Stimulated activated CD4-positive, alpha-beta T cell treated with anti-CD3 and anti-CD28 coated beads, Interleukin-12 subunit alpha, Interleukin-12 subunit beta, amount 100 ng/mL, for 24 hours (primary cell): Measurements from ENCODE around the gene DHX30.

Experiments
- DNase-seq, 2 experiments: peaks; one replicate each; pipeline ENCODE4 v3.0.0-alpha.2; 2020; ENCODE audit warnings: low read depth in 2 of 2

The DHX30 gene

DNA sequence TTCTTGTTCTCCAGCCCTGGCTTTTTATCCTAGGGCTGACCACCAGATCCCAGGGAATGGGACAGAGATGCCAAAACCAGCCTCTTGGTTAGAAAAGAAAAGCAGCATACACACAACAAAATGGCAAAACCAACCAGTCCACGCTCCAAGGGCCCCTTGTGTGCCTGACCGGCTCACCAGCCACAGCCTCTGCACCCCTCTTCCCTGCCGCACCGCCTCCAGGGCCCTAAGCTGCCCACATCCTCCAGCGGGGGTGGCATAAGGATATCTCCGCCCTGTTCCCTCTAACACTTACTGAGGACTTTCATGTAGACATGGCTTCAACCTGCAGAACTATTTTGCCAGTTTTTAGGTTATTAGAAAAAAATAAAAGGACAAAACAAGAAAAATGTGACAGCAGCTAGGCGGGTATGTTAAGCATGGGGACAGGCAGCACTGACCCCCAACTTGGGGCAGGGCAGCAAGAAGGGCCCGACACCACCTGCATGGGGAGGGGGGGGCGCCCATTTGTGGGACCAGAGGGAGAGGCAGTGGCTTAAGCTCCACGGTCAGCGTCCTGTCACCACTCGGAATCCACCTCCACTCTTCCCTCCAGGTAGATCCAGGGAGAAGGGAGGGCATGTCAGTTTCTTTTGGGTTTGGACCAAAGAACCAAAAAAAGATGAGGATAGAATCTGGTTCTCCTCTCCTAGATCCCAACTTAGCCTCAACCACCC is 49.1 kb downstream of the DHX30 start:
- no peak for DNase-seq

DNA sequence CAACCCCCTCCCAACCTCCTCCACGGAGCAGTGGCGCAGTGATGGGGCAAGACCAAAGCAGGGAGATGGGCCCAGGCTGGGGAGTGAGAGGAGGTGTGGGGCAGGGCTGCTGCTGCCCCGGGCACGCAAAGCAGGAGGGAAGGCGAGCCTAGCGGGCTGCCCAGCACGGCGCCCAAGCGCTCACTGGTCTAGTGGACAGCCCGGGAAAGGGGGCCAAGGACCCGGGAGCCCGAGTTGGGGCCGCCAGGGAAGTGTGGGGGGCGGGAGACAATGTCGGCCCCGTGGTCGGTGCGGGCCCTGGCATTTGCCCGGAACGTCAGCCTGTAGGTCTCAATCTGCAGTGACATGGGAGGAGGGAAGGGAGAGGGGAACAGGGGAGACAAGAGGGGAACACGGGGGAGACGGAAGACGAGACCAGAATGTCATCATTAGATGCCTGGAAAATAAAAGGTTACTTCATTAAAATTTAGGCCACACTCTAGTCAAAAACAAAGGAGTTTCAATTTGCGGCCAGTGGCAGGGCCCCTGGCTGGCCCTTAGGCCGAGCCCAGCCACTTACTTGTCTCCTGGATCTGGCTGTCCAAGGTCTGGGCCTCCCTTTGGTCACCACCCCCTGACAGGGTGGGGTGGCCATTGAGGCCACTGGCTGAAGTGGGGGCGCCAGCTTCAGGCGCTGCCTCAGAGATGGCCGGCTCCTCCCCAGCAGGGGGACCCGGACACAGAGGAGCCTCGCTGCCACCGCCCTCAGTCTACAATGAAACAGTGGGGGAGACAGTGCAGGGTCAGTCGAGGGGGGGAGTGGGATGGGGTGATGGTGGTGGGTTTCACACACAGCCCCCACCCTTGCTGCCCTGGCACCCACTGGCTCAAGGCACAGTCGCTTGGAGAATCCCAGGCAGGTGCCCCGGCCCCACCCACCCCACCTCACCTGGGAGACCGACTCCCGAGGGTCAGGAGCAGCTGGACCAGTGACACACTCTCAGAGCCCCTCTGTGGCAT is 50.0 kb downstream of the DHX30 start:
- no peak for DNase-seq

DNA sequence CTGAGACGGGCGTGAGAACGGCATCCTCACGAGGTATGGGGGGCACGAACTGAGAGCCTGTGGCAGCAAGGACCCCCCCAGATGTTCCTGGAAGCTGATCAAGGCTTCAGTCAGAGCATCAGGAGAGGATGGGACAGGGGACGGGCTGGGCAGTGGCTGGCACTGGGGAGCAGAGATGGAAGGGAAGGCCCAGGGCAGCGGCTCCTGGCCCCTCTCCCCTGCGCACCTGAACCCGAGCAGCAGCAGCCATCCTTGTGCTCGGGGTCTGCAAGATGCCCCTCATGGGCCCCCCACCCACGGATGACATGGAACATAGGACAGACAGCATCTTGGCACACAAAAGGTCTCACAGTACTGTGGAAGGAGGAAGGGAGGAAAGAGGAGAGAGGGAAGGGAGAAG is 51.3 kb downstream of the DHX30 start:
- no peak for DNase-seq

DNA sequence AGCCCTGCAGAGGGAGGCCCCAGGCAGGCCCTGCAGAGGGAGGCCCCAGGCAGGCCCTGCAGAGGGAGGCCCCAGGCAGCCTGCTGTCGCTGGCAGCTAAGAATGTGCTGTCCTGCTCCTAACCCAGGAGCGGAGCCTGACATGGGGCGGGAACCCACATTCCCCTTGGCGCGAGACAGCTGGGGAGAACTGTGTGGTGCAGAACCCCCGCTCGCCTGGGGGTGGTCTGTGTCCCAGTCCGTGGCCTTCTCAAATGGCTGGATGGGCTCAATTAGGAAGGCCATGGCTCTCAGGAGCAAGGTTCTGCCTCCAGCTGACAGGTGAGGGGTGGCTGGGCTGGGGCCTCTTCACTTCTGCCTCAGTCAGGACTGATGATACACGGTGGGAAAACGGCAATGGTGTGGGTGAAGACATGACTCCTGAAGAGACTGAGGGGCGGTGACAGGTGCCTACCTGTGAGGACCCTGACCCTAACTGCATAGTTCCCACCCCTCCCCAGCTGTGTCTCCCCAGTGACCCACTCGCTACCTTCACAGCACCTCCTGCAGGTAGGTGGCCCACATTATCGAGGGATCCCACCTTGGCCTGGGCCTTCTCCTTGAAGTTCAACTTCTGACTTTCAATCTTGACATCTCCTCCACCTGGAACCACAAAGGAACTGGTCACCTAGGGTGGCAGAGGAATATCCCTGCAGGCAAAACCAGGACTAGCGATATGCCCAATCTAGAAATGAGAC is 52.0 kb downstream of the DHX30 start:
- no peak for DNase-seq

DNA sequence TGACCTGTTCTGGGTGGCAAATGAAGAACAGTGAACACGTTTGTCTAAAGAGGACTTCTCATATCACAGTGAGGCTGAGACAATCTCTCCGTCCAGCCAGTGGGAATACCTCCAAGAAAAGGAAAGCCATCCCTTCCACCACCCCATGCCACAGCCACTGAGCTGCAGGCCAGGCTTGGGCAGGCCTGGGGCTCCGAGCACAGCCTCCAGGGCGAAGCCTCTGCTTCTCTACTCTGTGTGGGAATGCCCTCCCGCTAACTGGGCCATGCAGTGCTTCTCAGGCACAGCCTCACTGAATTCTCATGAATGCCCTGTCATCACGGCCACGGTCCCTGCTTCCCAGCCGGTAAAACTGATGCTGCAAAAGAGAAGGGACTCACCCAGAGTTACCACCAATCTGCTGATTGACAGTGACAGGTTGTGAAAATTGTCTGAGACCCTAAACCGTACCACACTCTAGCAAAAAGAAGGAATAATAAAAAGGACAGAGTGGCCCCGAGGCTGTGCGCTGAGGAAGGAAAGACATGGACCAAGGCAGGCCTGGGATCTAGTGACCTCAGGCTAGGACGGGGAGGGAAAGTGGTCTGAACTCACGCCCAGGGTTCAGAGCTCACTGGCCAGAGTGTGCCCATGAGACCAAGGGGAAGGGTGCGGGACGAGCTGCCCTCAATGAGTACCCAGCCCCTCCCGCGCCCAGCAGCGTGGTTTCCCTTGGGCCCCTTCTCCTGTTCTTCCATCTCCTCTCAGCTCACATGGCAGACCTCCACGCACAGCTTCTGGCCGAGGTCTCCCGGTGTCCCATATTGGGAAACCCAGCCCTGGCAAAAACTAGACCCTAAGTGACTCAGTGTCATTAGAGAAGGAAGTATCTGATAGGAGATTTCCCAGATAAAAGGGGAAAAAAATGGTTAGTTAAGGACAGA is 52.8 kb downstream of the DHX30 start:
- DNase-seq: no peak

DNA sequence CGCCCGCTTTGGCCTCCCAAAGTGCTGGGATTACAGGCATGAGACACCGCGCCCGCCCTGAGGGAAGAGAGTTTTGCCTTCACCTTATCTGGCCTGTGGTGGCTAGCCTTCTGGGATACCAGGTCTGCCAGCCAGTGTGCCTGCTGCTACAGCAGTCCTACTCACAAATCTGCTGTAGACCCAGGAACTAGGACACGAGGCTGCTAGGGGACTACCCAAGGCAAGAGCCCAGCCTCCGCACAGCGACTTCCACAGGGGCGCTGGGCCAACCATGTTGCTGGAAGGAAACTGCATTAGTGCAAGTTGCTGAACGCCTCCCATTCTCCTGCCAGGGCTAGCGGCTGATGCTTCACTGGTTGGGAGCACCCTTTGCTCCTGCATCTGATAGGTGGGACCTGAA is 53.7 kb downstream of the DHX30 start:
- no peak for DNase-seq

DNA sequence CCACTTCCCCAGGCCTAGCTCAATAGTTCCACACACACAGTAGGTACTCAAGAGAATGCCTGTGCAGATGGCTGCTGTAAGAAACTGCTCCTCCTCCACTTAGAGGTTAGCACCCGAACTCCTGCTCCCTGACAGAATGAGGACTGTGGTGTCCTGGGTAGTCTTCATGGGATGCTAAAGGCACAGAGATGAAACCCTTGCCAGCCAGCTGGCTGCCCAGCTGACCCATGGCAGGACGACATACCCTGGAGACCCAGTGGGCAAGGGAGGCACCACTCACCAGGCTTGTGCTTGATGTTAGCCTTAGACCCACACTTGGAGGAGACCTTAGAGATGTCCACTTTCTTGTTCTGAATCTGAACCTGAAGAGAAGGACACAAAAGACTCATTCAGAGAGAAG is 54.2 kb downstream of the DHX30 start:
- DNase-seq: no peak

DNA sequence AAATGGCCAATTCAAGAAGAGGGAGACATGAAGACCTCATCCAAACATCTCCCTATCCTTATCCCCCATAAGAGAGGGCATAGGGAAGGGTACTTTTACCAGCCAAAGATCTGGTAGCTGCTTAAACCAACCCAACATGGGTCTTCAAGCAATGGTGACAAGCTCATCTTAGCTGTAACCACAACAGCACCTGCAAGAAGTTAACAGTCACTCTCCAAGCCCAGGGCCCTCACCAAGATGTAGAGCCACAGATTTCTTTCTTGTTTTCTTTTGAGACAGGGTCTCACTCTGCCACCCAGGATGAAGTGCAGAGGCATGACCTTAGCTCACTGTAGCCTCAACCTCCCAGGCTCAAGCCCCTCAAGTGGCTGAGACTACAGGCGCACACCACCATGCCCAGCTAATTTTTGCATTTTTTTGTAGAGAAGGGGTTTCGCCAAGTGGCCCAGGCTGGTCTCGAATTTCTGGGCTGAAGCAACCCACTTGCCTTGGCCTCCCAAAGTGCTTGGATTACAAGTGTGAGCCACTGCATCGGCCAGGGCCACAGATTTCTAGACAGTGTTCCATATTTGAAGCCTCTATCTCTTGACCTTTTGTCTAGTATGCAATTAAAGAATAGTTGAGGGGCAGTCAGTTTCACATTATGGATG is 57.1 kb downstream of the DHX30 start:
- no peak for DNase-seq

DNA sequence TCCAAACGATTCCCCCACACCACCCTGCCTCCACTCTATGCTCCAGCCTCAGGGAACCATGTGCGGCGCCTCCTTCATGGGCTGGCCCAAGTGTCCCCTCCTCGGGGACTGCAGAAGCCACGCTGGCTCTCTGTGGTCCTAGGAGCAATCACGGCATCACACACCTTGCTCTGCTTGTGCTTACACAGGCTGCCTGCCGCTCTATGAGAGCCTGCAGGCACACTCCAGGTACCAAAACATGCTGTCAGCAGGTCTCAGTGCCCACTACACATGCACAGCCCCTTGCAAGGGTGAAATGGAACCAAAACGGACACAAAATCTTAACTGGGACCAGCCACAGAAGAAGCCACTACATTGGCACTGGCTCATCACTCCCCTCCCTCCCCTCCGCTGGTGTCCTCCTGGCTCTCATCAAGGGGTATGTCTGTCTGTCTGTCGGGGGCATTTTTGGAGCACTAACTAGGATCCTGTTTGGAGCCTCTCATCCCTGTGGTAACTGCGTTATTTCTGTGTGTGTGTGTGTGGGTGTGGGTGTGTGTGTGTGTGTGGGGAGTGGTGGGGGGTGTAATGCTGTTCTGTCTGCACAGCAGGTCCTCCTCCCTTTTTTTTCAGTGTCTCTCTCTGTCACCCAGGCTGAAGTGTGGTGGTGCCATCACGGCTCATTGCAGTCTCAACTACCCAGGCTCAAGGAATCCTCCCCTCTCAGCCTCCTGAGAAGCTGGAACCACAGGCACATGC is 60.6 kb downstream of the DHX30 start:
- no peak for DNase-seq

DNA sequence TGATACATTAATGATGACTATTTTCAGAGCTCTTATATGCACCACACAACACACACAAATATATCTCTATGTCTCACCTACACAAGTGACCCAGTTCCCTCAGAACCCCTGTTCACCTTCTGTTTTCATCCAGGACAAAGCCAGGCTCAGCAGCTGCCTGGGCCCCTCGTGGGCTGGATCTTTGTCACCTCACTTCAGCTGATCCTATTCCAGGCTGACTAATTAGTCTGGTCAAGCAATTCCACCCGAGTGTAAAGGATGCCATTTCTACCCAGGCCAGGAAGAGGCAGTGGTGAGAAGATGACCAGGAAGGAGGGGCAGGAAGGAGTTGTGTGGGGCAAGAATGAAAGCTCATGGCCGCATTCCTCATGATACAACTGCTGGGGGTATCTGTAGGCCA is 62.3 kb downstream of the DHX30 start:
- no peak for DNase-seq

DNA sequence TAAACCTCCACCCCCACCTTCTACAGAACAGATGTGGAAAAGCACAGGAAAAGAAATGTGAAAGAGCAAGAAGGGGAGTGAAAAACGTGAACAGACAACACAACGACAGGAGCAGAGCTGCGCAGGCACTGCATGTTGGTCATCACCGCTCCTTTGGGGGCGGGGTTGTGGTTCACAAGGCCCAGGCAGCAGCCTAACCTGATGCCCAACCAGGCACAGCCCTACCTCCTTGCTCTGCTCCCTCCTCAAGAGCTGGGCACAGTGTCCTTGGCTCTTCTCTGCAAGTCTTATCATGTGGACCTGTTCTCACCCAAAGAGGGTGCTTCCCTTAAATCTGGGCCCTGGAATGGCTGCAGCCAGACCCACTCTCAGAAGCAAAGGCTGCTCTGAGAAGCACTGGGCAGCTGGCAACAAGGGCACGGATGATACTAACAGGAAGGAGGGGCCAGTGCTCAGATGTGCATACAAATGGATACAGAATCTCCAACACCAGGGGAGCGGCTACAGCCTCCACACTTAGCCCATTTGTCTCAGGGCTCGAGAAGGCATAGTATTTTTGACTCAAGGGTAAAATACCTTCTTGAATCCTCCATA is 64.6 kb downstream of the DHX30 start:
- DNase-seq: no peak

DNA sequence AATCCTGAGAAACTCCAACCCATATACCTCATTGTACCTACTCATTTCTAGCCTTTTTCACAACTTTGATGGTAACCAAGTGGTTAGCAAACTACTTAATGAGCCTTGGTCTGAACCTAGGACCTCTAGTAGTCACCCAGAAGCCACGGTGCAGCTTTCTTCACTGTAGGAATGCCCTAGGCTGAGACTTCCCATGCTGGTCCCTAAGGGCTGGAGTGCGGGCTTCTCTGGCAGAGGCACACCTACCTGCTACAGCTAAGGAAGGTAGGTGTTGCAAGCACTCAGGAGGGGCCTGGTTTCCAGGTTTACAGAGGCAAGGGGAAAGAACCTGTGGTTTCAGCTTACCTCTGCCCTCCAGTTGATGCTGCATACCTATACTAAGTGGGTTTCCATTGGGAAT is 65.4 kb downstream of the DHX30 start:
- no peak for DNase-seq

DNA sequence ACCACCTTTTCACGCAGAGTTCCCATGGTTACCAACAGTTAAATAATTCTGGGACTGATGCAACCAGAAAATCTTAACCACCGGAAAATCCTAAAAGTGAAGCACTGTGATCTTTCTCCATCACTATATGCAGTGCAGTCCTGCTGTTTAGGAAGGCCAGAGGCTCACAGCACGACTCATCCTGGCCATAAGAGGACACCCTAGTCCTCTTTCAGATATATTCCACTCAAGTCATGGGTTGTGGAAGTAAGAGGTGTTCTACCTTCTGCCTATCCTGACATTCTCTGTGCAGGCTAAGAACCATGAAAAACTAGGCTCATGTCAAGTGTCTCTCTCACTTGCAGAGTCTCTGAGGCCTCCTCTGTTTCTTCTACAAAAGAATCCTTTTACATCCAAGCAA is 67.2 kb downstream of the DHX30 start:
- no peak for DNase-seq

DNA sequence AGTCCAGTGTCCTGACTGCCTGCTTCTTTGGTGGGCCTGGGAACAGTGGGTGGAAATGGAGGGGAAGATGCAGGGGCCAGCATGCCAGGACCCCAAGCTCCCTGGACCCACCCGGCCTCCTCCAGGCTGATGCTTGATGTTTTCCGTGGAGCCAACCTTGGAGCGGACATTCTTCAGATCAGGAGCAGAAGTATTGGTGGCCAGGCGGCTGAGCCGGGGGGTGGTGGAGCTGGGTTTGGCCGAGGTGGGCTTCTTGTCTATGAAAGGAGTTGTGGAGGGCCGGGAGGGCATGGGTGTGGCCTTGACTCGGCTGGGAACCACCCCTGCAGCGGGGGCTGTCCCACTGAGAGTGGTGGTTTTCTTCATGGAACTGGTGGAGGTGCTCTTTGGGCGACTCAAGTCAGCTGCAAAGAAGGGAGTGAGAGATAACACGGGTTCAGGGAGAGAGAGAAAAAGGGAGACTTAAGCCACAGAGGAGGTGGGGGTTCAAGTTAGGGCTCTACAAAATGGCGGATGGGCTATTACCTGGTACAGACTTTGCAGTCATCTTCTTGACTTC is 67.8 kb downstream of the DHX30 start:
- DNase-seq: no peak

DNA sequence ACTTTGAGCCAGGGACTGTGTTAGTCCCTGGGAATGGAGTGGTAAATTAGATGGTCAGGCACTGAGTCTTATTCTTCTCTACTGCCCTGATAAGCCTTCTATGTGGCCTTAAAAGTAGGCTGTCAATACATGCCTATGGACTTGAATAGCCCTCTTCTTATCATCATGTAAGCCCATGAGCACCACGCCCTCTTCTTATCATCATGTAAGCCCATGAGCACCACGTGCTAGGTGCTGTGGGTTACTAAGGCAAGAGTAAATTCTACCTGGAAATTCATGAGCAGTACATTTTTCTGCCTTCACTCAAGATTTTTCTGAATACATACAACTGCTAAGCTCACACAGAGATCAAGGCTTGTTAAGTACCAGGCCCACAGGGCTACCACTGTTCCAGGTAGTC is 68.5 kb downstream of the DHX30 start:
- DNase-seq: no peak

DNA sequence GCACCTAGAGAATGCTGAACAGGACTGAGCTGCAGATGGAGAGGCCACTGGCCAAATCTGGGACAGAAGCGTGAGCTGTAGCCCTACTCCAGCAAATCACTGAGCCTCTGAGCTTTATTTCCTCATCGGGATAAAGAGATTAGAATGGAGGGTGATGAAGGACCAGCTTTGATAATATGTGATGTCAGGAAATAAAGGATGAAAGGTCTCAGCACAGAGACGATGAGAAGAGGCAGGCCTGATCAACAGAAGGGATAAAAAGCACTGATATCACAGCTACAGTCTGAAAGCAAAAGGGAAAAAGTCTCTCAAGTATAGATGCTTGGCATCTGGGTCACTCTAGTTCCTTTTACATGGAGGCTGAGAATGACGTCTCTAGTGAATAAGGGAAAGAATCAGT is 70.0 kb downstream of the DHX30 start:
- no peak for DNase-seq

DNA sequence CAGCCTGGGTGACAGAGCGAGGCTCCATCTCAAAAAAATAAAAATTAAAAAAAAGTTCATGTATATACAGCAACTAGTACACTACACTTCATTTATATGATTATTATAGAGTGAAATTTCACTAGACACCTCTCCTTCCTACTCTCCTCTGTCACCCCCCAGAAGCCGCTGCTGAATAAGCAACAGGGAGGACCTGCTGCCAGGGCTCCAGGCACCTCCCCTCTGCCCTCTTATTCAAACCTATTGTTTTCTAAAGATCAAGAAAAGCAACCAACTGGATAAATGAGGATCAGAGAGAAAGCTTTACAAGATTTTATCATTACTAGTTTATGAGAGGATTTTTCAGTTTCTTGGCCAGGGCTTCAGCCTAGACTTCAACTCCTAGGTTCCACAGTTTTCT is 71.5 kb downstream of the DHX30 start:
- DNase-seq: no peak

DNA sequence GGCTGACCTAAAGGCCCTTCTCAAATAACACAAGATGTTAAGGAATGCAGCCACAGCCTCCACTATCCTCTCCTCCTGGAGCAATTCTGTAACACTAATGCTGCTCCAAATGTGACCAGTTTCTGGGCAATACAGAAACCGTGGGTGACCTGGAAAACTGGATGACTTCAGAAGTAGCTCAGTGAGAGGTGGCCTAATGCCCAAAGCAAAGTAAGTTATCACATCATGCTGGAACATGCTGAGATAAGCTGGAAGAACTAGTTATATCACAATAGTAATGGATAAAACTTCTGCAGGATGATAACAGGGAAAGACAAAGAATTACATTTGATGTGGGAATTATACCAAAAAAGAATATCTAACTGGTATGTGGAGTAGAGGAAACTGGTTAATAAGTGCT is 72.0 kb downstream of the DHX30 start:
- no peak for DNase-seq

DNA sequence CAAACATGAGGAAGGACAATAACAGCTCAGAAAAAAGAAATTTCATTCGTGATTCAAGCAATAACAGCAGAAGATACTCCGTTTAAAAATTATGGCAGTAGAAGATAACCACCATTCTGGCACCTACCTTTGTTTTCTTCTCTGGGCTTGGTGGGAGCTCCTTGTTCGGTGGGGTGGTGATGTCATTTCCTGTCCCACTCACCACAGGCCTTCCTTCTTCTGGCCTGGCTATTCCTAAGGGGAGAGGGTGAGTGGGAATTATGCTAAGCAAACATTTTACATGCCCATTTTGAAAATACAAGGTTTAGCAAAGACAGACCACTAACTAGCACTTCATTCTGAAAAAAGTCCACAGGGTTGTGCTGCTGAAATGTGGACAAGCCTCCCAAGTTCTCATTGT is 74.4 kb downstream of the DHX30 start:
- DNase-seq: no peak
